ENCODE measurements around the gene KMO.

- TF ChIP-seq EZH2phosphoT487 (IDR thresholded peaks at IDR 0.05; ENCODE audit: borderline replicate concordance, low read length) (no peak), CTCF (IDR thresholded peaks at IDR 0.05; ENCODE audit: low read depth, low read length, poor library complexity, severe bottlenecking) (peak; percentile 71)
Observed at GRCh38 chr1:241531195-241532161, 700 bp upstream of the KMO start.
